ENCODE measurements around the gene MAP1B. TPM values are rescaled to one million over a fixed set of nuclear protein-coding genes. Genes with fewer than 3 reads are reported as not detected.

MAP1B gene
- total RNA-seq, 2 donors from 2014 or later = 6.1 to 16.2 TPM

GRCh38 chr5:72179028-72179815 is 71.9 kb downstream of the MAP1B start:
- peak; percentile 27 for DNase-seq
- H3K4me1 ChIP-seq = no peaks in the 10 kb centered on the region
- no peaks in the 10 kb centered on the region for H3K36me3 ChIP-seq
- peak overlapping the region in 1 of 2 donors; percentile 14 for H3K9ac ChIP-seq (ENCODE audit: low read depth in 2 of 2, low read length in 2 of 2)
- H3K9me3 ChIP-seq = no peaks in the 10 kb centered on the region
- no peak overlapping the region for H3K4me3 ChIP-seq
- H3K27ac ChIP-seq = no peak overlapping the region
- TF ChIP-seq CTCF (IDR thresholded peaks at IDR 0.05) = no peak
- intact Hi-C loops (cut with DNase I) = no loop called here
- no peaks in the 10 kb centered on the region for H3K27me3 ChIP-seq

GRCh38 chr5:72179816-72180440 is 72.7 kb downstream of the MAP1B start:
- no peak for DNase-seq
- TF ChIP-seq CTCF (IDR thresholded peaks at IDR 0.05) = no peak
- Histone ChIP-seq H3K36me3 (no peaks in the 10 kb centered on the region), H3K9ac (ENCODE audit: low read depth in 2 of 2, low read length in 2 of 2) (peak overlapping the region in 1 of 2 donors; percentile 14), H3K4me3 (no peak overlapping the region), H3K9me3 (no peaks in the 10 kb centered on the region), H3K4me1 (no peaks in the 10 kb centered on the region), H3K27me3 (no peaks in the 10 kb centered on the region), H3K27ac (no peak overlapping the region)
- intact Hi-C loops (cut with DNase I) = no loop called here

GRCh38 chr5:72180925-72181324 is 73.7 kb downstream of the MAP1B start:
- intact Hi-C loops (cut with DNase I) = no loop called here
- H3K4me1 ChIP-seq = no peaks in the 10 kb centered on the region
- no peaks in the 10 kb centered on the region for H3K9me3 ChIP-seq
- no peak overlapping the region for H3K27ac ChIP-seq
- no peak overlapping the region for H3K9ac ChIP-seq (ENCODE audit: low read depth in 2 of 2, low read length in 2 of 2)
- no peak overlapping the region for H3K4me3 ChIP-seq
- H3K36me3 ChIP-seq = no peaks in the 10 kb centered on the region
- H3K27me3 ChIP-seq = no peaks in the 10 kb centered on the region
- DNase-seq = no peak
- TF ChIP-seq CTCF (IDR thresholded peaks at IDR 0.05) = no peak

GRCh38 chr5:72182686-72183085 is 75.4 kb downstream of the MAP1B start:
- no peak for DNase-seq
- no peak overlapping the region for H3K27ac ChIP-seq
- no peak for TF ChIP-seq CTCF (IDR thresholded peaks at IDR 0.05)
- H3K4me3 ChIP-seq = no peak overlapping the region
- no peaks in the 10 kb centered on the region for H3K27me3 ChIP-seq
- no peaks in the 10 kb centered on the region for H3K36me3 ChIP-seq
- H3K4me1 ChIP-seq = no peaks in the 10 kb centered on the region
- intact Hi-C loops (cut with DNase I) = no loop called here
- no peaks in the 10 kb centered on the region for H3K9me3 ChIP-seq
- no peak overlapping the region for H3K9ac ChIP-seq (ENCODE audit: low read depth in 2 of 2, low read length in 2 of 2)

- Histone ChIP-seq H3K4me1 (no peaks in the 10 kb centered on the region), H3K9me3 (no peaks in the 10 kb centered on the region), H3K36me3 (no peaks in the 10 kb centered on the region), H3K9ac (ENCODE audit: low read depth in 2 of 2, low read length in 2 of 2) (no peak overlapping the region), H3K27me3 (no peaks in the 10 kb centered on the region), H3K27ac (no peak overlapping the region), H3K4me3 (no peak overlapping the region)
- intact Hi-C loops (cut with DNase I) = no loop called here
- TF ChIP-seq CTCF (IDR thresholded peaks at IDR 0.05) = no peak
- DNase-seq = no peak
These were observed 75.8 kb downstream of the MAP1B start for GRCh38 chr5:72183101-72183520.

Data from colonic mucosa (tissue), 4 donors.